ENCODE measurements around the gene LURAP1L. TPM values are rescaled to one million over a fixed set of nuclear protein-coding genes. Genes with fewer than 3 reads are reported as not detected.
A peak's percentile ranks its signal among the peaks of the same experiment; 100 is the strongest.

Gene LURAP1L, protein sequence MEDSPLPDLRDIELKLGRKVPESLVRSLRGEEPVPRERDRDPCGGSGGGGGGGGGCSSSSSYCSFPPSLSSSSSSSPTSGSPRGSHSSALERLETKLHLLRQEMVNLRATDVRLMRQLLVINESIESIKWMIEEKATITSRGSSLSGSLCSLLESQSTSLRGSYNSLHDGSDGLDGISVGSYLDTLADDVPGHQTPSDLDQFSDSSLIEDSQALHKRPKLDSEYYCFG
- total RNA-seq: 10 to 100 TPM; 12.5 to 22.8 (median 14.3) TPM

DNA sequence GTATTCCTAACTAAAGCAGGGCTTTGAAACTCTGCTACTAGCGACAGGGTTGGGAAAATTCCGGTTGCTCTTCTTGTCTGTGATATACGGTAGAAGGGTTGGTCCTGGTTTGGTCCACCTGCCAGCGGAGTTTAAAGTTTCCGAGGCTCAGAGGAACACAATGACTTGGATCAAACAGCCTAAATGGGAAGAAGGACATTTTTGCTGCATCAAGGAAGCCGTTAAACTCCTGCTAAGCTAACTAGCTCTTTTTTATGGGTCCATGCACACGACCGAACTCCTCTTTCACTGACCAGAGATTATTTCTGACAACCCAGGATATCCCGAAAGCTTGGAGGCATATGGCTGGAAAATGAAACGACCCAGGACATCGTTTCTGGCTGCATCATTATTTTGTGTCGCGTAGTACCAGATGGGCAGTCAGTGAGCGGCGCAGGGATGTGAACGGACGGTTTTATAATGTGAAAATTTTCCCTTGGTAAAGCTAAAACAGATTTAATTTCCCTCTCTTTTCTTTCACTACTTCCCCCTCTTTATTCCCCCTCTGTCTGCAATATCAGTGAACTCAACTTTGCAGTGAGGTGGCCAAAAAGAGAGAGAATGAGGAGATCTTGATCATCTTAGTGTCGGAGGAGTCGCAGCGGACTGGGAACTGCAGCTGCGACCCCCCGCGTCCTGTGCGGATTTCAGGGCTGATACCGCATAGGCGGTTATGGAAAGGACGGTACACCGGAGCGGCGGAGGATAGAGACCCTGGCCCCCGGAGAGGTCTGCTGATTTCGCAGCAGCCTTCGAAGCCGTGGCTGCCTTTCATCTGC is at the start of gene LURAP1L:
TSS of gene LURAP1L (plus strand) at position 160 of the 818 bp plus-strand sequence. CDS start 696 bp downstream, outside the sequence.
- Histone ChIP-seq H3K4me3 (peak within 1 kb of the TSS; percentile 70 to 74 (median 73)), H3K9me3 (no peaks in the 10 kb centered on the region), H3K36me3 (no peaks in the 10 kb centered on the region), H3K27ac (peak within 1 kb of the TSS; percentile 76 to 89 (median 85)), H3K27me3 (no peaks in the 10 kb centered on the region), H3K4me1 (peaks cover 0 to 16% (median 4%) of the 10 kb centered on the region in 4 donors)
- WGBS, 2 donors: 1% methylated on average over 32 to 34 of the region's 34 CpGs
- peak in 1 of 2 donors; percentile 55 for DNase-seq (ENCODE audit: low spot score in 2 of 2)
- peak; percentile 53 for TF ChIP-seq POLR2A (IDR thresholded peaks at IDR 0.05)
- TF ChIP-seq EP300 (IDR thresholded peaks at IDR 0.05): peak in 1 of 2 donors; percentile 84
- TF ChIP-seq, protein P1, sequence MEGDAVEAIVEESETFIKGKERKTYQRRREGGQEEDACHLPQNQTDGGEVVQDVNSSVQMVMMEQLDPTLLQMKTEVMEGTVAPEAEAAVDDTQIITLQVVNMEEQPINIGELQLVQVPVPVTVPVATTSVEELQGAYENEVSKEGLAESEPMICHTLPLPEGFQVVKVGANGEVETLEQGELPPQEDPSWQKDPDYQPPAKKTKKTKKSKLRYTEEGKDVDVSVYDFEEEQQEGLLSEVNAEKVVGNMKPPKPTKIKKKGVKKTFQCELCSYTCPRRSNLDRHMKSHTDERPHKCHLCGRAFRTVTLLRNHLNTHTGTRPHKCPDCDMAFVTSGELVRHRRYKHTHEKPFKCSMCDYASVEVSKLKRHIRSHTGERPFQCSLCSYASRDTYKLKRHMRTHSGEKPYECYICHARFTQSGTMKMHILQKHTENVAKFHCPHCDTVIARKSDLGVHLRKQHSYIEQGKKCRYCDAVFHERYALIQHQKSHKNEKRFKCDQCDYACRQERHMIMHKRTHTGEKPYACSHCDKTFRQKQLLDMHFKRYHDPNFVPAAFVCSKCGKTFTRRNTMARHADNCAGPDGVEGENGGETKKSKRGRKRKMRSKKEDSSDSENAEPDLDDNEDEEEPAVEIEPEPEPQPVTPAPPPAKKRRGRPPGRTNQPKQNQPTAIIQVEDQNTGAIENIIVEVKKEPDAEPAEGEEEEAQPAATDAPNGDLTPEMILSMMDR (IDR thresholded peaks at IDR 0.05): no peak

DNA sequence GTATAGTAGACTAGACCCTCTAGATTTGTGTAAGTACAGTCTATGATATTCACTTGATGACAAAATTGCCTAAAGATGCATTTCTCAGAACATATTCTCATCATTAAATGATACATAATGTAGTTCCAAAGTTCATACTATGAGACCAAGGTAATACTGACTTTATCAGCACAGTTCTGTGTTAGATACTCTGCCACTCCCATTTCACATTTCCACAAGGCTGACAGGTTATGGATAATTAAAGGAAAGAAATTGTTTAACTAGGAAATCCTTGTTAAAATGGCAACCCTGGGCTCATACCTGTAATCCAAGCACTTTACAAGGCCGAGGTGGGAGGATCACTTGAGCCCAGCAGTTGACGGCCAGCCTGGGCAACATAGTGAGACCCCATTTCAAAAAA is 48.0 kb upstream of the LURAP1L start:
- no peaks in the 10 kb centered on the region for H3K9me3 ChIP-seq
- no peak for DNase-seq (ENCODE audit: low spot score in 2 of 2)
- H3K4me3 ChIP-seq: no peak overlapping the region
- H3K27ac ChIP-seq: no peak overlapping the region
- H3K27me3 ChIP-seq: no peaks in the 10 kb centered on the region
- H3K4me1 ChIP-seq: no peaks in the 10 kb centered on the region
- 94 to 98% methylated on average over 2 of the region's 2 CpGs for whole genome bisulfite sequencing, 2 donors
- no peaks in the 10 kb centered on the region for H3K36me3 ChIP-seq
- TF ChIP-seq POLR2A (IDR thresholded peaks at IDR 0.05): no peak
- TF ChIP-seq, protein P1 (IDR thresholded peaks at IDR 0.05): no peak
- TF ChIP-seq EP300 (IDR thresholded peaks at IDR 0.05): no peak

DNA sequence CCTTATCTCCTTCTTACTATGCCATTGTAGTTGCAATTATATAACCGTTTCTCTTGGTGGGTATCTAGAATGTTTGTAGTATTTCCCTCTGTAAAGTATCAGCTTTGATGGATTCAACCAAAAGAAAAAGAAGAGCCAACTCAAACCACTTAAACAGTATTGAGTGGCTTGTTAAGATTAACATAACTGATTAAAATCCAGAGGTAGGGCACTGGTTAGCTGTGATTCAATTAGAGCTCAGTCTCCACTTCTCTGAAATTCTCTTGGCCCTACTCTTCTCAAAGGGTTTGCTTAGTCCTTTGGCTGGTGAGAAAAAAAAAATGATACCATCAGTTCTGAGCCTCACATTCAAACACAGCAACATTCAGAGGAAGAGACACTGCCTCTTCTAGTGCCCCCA is 44.6 kb upstream of the LURAP1L start:
- peaks cover 0 to 11% (median 2%) of the 10 kb centered on the region in 4 donors for H3K9me3 ChIP-seq
- 84 to 88% methylated on average over 1 of the region's 1 CpG for WGBS, 2 donors
- H3K4me1 ChIP-seq: no peaks in the 10 kb centered on the region
- H3K27ac ChIP-seq: no peak overlapping the region
- H3K4me3 ChIP-seq: no peak overlapping the region
- DNase-seq (ENCODE audit: low spot score in 2 of 2): no peak
- no peaks in the 10 kb centered on the region for H3K36me3 ChIP-seq
- H3K27me3 ChIP-seq: no peaks in the 10 kb centered on the region
- TF ChIP-seq, protein P1 (IDR thresholded peaks at IDR 0.05): no peak
- TF ChIP-seq POLR2A (IDR thresholded peaks at IDR 0.05) (no peak), EP300 (IDR thresholded peaks at IDR 0.05) (no peak)

DNA sequence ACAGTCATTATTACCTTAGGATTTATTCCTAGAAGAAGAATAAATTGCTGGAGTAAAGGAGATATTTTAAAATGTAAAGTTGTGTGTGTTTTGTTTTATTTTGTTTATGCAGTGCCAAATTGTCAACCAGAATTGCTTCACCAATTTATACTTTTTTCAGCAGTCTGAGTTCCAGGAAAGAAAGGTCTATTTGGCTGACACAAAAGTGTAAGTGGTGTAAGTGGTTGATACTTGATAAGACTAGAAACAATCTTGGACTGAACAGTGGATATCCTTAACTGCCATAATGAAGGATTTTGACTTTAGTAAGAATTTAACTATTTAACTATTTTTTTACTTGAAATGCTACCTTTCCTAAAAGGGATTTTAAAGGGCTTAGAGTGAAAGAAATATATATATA is 43.9 kb upstream of the LURAP1L start:
- no peak overlapping the region for H3K4me3 ChIP-seq
- H3K36me3 ChIP-seq: no peaks in the 10 kb centered on the region
- no peak for TF ChIP-seq EP300 (IDR thresholded peaks at IDR 0.05)
- H3K27me3 ChIP-seq: no peaks in the 10 kb centered on the region
- no peaks in the 10 kb centered on the region for H3K4me1 ChIP-seq
- no peak overlapping the region for H3K27ac ChIP-seq
- DNase-seq (ENCODE audit: low spot score in 2 of 2): no peak
- peaks cover 0 to 11% (median 2%) of the 10 kb centered on the region in 4 donors for H3K9me3 ChIP-seq

DNA sequence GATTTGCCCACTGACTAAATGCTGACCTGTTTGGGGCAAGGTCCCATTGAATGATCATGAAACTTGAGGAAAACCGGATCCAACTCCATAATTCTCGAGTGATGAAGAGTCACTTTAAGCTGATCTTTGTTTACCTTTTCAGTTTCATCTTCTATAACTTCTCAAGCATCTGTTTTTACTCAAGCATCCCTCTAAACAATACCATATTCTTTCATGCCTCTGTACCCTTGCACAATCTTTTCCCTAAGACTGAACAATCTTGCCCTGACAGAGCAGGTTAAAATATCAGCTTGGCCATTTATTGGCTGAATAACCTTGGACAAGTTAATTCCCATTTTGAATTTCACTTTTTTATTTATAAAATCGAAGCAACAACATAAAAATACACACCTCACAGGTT is 41.8 kb upstream of the LURAP1L start:
- TF ChIP-seq POLR2A (IDR thresholded peaks at IDR 0.05): no peak
- no peak for TF ChIP-seq EP300 (IDR thresholded peaks at IDR 0.05)
- TF ChIP-seq, protein P1 (IDR thresholded peaks at IDR 0.05): no peak
- no peak overlapping the region for H3K27ac ChIP-seq
- 78 to 85% methylated on average over 3 of the region's 3 CpGs for WGBS, 2 donors
- peaks cover 0 to 11% (median 2%) of the 10 kb centered on the region in 4 donors for H3K9me3 ChIP-seq
- no peaks in the 10 kb centered on the region for H3K36me3 ChIP-seq
- no peak overlapping the region for H3K4me3 ChIP-seq
- no peak for DNase-seq (ENCODE audit: low spot score in 2 of 2)
- no peaks in the 10 kb centered on the region for H3K4me1 ChIP-seq
- H3K27me3 ChIP-seq: no peaks in the 10 kb centered on the region

Measured in tibial nerve (tissue), 4 donors.